ENCODE measurements around the gene GFOD1.

Gene GFOD1

DNA sequence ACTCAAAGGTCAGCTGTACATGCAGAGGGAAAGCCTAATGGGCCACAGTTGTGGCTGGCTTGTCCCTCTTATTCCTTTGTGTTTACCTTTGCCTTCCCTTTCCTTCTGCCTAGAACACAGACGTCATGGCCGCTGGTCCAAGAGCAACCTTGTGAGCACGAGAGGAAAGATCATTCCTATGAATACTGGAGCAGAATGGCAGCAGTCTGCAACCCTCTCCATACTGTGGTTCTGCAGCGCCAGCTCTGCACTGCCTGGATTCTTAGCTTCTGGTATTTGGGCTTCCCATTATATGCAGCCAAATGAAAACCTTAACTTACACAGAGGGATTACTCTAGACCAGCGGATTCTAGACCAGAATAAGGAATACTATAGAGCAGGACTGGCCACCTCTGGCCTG, 171.5 kb downstream of the GFOD1 start:
- H3K4me2 ChIP-seq (ENCODE audit: low read length): no peak overlapping the region
- no peaks in the 10 kb centered on the region for H3K79me2 ChIP-seq (ENCODE audit: control insufficient read depth, low read length)
- H3K9me2 ChIP-seq (replicated peaks; ENCODE audit: control insufficient read depth, low read length): no peaks in the 10 kb centered on the region
- H3F3A ChIP-seq (ENCODE audit: control insufficient read depth, insufficient read depth): no peaks in the 10 kb centered on the region
- peaks cover 21% of the 10 kb centered on the region for H3K36me3 ChIP-seq (ENCODE audit: control insufficient read depth, low read length)
- TF ChIP-seq CTCF (IDR thresholded peaks at IDR 0.05; ENCODE audit: low read depth, low read length, poor library complexity, severe bottlenecking) (no peak), EZH2phosphoT487 (IDR thresholded peaks at IDR 0.05; ENCODE audit: borderline replicate concordance, low read length) (no peak)
- no peaks in the 10 kb centered on the region for H3K9me3 ChIP-seq (ENCODE audit: control insufficient read depth, insufficient read depth, low read length)
- no peaks in the 10 kb centered on the region for H3K27me3 ChIP-seq (ENCODE audit: control insufficient read depth, low read length)
- H3K4me1 ChIP-seq (ENCODE audit: control insufficient read depth, low read length): peaks cover 3% of the 10 kb centered on the region; the same call in 1 of the 2 replicates
- no peak overlapping the region for H3K4me3 ChIP-seq (ENCODE audit: low read length)
- H3K27ac ChIP-seq (ENCODE audit: low read depth, low read length): no peak overlapping the region
- H4K20me1 ChIP-seq (ENCODE audit: control insufficient read depth, insufficient read depth, low read depth, low read length): no peaks in the 10 kb centered on the region

- Histone ChIP-seq H3K4me2 (ENCODE audit: low read length) (no peak overlapping the region), H3K9me3 (ENCODE audit: control insufficient read depth, insufficient read depth, low read length) (no peaks in the 10 kb centered on the region), H3F3A (ENCODE audit: control insufficient read depth, insufficient read depth) (no peaks in the 10 kb centered on the region), H3K27me3 (ENCODE audit: control insufficient read depth, low read length) (no peaks in the 10 kb centered on the region), H3K79me2 (ENCODE audit: control insufficient read depth, low read length) (no peaks in the 10 kb centered on the region), H3K4me1 (ENCODE audit: control insufficient read depth, low read length) (peaks cover 3% of the 10 kb centered on the region; the same call in 1 of the 2 replicates), H3K36me3 (ENCODE audit: control insufficient read depth, low read length) (peaks cover 13% of the 10 kb centered on the region; the same call in 1 of the 2 replicates), H3K27ac (ENCODE audit: low read depth, low read length) (no peak overlapping the region), H3K4me3 (ENCODE audit: low read length) (no peak overlapping the region), H3K9me2 (replicated peaks; ENCODE audit: control insufficient read depth, low read length) (no peaks in the 10 kb centered on the region), H4K20me1 (ENCODE audit: control insufficient read depth, insufficient read depth, low read depth, low read length) (no peaks in the 10 kb centered on the region)
- TF ChIP-seq CTCF (IDR thresholded peaks at IDR 0.05; ENCODE audit: low read depth, low read length, poor library complexity, severe bottlenecking) (no peak), EZH2phosphoT487 (IDR thresholded peaks at IDR 0.05; ENCODE audit: borderline replicate concordance, low read length) (no peak)
Measured at GRCh38 chr6:13314806-13315205, 172.6 kb downstream of the GFOD1 start.

GRCh38 chr6:13311155-13311554, 176.2 kb downstream of the GFOD1 start:
- no peaks in the 10 kb centered on the region for H4K20me1 ChIP-seq (ENCODE audit: control insufficient read depth, insufficient read depth, low read depth, low read length)
- no peaks in the 10 kb centered on the region for H3K9me2 ChIP-seq (replicated peaks; ENCODE audit: control insufficient read depth, low read length)
- no peaks in the 10 kb centered on the region for H3K27me3 ChIP-seq (ENCODE audit: control insufficient read depth, low read length)
- peaks cover 15% of the 10 kb centered on the region; the same call in 1 of the 2 replicates for H3K36me3 ChIP-seq (ENCODE audit: control insufficient read depth, low read length)
- H3K79me2 ChIP-seq (ENCODE audit: control insufficient read depth, low read length): no peaks in the 10 kb centered on the region
- H3K4me1 ChIP-seq (ENCODE audit: control insufficient read depth, low read length): peaks cover 3% of the 10 kb centered on the region; the same call in 1 of the 2 replicates
- no peak for TF ChIP-seq CTCF (IDR thresholded peaks at IDR 0.05; ENCODE audit: low read depth, low read length, poor library complexity, severe bottlenecking)
- TF ChIP-seq EZH2phosphoT487 (IDR thresholded peaks at IDR 0.05; ENCODE audit: borderline replicate concordance, low read length): no peak
- no peak overlapping the region for H3K27ac ChIP-seq (ENCODE audit: low read depth, low read length)
- H3K9me3 ChIP-seq (ENCODE audit: control insufficient read depth, insufficient read depth, low read length): no peaks in the 10 kb centered on the region
- no peak overlapping the region for H3K4me2 ChIP-seq (ENCODE audit: low read length)
- H3F3A ChIP-seq (ENCODE audit: control insufficient read depth, insufficient read depth): no peaks in the 10 kb centered on the region
- H3K4me3 ChIP-seq (ENCODE audit: low read length): no peak overlapping the region
